ENCODE data around the gene ADGRF3.
A peak's percentile ranks its signal among the peaks of the same experiment; 100 is the strongest.
"Not testable (repeated sequence)": the region's sequence is repeated elsewhere in the genome, so short reads cannot be mapped to it uniquely, and the experiment has no call there.

The ADGRF3 gene

DNA sequence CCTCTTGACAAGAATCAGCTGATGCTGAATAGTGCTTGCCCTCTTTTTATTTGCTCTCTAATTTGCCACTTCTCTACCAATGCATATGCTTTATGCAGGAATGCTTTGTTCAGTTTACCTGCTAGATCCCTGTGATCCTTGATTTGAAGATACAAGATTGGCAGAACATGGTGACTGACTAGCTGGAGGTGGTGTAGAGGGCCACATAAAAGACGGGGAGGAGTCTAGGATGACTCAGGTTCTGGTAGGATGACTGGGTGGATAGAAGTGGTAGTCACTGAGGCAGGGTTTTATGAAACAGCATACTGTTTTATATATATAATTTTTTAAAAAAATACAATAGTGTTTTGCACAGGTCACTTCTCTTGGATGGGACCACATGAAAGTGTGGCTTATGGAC, 6.3 kb upstream of the ADGRF3 start:
- H3K4me3 ChIP-seq (ENCODE audit: low read length): no peak overlapping the region
- no peak for DNase-seq (ENCODE audit: low read depth, low spot score)

DNA sequence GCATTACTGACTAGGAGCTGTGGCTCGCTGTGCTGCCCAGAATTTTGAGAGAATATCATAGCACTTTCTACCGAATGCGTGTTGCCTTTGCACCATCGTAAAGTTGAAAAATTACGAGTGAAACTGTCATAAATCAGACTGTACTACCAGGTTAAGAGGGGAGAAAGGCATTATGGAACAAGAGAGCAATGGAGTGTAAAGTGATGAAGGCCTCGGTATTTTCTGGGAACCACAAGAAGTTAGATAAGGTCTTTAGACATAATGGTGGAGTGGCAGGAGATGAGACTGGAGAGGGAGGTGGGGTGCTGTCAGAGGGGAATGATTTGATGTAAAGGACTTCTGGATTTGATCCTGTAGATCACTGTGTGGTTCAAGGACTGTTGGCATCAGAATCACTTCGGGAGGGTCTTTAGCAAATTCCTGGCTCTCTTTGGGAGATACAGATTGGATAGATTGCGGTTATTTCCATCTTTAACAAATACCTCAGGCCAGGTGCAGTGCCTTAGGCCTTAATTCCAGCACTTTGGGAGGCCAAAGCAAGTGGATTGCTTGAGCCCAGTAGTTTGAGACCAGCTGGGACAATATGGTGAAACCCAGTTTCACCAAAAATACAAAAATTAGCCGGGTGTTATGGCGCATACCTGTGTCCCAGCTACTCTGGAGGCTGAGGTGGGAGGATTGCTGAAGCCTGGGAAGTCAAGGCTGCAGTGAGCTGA, 4.9 kb upstream of the ADGRF3 start:
- no peak overlapping the region for H3K4me3 ChIP-seq (ENCODE audit: low read length)
- DNase-seq (ENCODE audit: low read depth, low spot score): no peak

DNA sequence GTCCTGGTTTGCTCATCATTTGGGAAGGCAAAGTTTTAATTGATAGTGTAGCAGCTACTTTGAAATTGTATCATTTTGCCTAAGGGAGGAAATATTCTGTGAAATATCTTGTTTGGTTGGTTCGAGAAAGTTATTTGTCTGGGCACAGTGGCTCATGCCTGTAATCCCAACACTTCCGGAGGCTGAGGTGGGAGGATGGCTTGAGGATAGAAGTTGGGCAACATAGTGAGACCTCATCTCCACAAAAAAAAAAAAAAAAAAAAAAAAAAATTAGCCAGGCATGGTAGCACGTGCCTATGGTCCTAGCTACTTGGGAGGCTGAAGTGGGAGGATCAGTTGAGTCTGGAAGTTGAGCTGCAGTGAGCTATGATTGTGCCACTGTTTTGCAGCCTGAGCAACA, 3.1 kb upstream of the ADGRF3 start:
- no peak for DNase-seq (ENCODE audit: low read depth, low spot score)
- no peak overlapping the region for H3K4me3 ChIP-seq (ENCODE audit: low read length)

DNA sequence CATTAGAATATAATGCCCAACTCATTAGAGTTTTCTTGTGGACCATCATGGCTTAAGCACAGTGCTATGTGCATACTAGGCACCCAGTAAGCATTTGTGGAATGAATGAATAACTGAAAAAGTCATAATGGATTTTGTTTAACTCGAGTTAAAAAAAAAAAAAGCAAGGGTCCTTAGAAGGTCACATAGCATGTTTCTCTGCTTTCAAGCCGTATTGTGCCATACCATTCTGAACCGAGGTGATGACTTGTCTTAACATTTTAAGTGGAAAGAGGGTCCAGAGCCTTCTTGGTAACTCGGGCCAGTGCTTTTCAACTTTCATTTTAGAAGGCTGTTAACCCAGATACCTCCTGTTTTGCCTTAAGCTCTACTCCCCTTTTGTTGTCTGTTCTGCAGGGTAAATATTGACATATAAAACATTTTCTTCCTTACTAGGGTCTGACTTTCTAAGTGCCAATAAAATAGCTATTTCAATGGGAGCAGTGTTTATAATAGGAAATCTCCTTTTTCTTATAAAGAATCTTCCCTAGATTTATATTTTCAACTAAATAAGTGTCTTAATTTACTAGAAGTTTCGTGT, 787 bp upstream of the ADGRF3 start:
- no peak for DNase-seq (ENCODE audit: low read depth, low spot score)
- peak overlapping the region; percentile 78 for H3K4me3 ChIP-seq (ENCODE audit: low read length)

DNA sequence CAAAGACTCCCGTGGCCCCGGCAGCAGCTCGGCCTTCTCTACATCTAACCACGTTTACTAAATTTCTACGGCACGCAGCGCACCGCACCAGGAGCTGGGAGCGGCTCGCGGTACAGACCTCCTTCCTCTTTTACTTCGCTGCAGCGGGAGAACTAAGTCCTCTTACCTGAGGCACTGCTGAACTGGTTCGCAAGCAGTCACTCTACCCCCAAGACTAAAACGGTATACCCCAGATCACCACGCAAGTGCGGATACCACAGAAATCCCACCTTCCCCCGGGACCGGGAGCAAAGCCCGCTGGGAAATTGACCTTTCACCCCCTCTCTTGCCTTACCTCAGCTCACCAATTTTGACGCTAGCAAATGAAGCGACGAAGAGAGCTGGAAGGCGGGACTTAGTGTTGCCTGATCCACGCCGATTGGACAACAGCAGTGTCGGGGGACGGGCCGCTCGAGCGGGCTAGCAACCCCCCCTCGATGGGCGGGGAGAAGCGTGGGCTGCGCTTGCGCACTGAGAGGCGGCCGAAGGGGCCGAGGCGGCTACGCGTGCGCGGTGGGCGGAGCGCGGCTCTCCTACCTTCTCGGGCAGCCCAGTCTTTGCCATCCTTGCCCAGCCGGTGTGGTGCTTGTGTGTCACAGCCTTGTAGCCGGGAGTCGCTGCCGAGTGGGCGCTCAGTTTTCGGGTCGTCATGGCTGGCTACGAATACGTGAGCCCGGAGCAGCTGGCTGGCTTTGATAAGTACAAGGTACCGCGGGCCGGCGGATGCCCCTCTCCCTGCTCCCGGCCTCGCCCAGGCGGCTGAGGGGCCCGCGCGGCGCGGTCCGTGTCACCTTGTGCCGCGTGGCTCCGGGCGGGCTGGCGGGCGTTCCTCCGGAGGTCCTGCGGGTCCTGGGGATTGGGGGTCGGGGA, 790 bp downstream of the ADGRF3 start, which contains the start of gene SELENOI:
Gene SELENOI, plus strand, starts transcription at position 599 of the 909 bp plus-strand sequence. Its CDS starts 90 bp downstream, at position 689.
- peak; percentile 99 for DNase-seq (ENCODE audit: low read depth, low spot score)
- peak within 1 kb of the TSS; percentile 78 for H3K4me3 ChIP-seq (ENCODE audit: low read length)

DNA sequence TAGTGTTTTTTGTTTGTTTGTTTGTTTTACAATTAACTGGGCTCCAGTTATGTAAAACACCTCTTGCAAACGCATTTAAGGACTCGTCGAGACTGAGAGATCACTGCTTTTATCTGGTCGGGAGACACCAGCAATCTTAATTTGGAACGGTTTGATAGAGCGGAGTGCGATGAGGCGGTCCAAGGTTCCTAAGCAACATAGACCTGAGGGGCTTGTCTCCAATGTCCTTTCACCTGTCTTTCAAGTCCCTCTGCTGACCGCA, 1.4 kb downstream of the ADGRF3 start:
- peak overlapping the region; percentile 78 for H3K4me3 ChIP-seq (ENCODE audit: low read length)
- DNase-seq (ENCODE audit: low read depth, low spot score): no peak

DNA sequence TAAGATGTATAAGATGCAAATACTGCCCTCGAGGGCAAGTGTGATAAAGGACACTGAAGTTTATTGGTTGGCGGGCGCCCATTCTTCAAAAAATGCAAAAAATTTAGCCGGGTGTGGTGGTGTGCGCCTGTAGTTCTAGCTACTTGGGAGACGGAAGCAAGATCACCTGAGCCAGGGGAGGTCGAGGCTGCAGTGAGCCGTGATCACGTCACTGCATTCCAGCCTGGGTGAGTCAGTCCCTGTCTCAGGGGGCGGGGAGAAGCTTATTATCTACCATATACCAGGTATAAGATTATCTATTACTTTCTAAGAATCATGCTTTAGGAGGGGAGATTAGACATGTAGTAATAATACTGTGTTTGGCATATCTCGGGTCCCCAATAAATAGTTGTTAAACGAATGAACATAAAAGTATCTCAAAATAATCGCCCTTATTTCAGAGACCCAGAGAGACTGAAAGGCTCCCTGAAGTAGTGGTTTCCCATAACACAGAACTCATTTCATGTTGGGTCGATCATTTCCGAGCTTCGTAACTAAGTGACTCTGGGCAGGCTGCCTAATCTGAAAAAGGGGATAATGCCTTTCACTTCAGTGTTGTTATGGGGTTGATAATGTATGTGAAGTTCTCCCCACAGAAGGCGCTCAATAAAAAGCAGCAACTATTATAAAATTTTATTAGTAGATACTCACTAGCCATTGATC, 1.9 kb downstream of the ADGRF3 start:
- peak overlapping the region; percentile 78 for H3K4me3 ChIP-seq (ENCODE audit: low read length)
- DNase-seq (ENCODE audit: low read depth, low spot score): no peak

DNA sequence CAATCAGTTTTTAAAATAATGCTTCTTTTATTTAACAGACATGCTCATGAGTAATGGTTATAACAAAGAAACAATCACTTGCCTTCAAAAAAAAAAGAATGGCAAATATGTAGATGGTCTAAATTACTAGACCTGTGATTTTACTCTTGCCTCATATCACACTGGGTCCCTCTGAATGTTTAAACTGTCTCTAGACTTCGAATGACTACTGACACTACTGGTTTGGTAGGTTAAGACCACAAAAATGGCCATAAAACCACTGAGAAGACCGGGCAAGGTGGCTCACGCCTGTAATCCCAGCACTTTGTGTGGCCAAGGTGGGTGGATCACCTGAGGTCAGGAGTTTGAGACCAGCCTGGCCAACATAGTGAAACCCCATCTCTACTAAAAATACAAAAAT, 5.8 kb downstream of the ADGRF3 start:
- no peak overlapping the region for H3K4me3 ChIP-seq (ENCODE audit: low read length)
- DNase-seq (ENCODE audit: low read depth, low spot score): no peak

DNA sequence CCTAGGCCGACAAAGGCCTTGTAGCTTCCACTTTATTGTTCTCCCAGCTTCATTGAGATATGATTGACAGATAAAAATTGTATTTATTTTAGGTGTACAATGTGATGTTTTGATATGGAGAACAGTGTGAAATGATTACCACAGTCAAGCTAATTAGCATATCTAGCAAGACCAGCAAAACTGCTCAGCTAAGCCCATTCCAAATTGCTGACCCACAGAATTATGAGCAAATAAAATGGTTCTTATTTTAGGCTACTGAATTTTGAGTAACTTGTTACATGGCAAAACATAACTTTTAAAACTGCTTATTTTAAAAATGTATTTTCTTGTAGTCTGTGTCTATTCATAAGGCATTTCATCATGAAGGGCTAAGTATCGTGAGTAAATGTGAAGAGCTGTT, 9.3 kb downstream of the ADGRF3 start:
- H3K4me3 ChIP-seq (ENCODE audit: low read length): no peak overlapping the region
- DNase-seq (ENCODE audit: low read depth, low spot score): no peak

DNA sequence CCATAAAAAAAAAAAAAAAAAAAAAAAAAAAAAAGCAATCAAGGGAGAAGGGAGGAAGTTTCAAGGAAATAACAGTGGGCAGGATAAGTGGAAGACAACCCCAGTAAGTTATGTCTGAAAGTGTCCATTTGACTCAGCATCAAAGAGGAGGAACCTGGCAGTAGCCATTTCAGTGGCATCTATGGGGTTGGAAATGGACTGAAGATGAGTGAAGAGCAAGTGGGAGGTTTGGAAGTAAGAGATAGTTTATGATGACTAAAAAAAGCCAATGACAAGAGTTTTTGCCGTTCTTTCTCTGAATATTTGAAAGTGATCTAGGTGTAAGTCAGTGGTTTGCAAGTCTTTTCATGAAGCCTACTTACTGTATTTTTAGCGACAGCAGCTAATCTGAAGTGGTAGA, 9.9 kb downstream of the ADGRF3 start:
- no peak overlapping the region for H3K4me3 ChIP-seq (ENCODE audit: low read length)
- DNase-seq (ENCODE audit: low read depth, low spot score): no peak

DNA sequence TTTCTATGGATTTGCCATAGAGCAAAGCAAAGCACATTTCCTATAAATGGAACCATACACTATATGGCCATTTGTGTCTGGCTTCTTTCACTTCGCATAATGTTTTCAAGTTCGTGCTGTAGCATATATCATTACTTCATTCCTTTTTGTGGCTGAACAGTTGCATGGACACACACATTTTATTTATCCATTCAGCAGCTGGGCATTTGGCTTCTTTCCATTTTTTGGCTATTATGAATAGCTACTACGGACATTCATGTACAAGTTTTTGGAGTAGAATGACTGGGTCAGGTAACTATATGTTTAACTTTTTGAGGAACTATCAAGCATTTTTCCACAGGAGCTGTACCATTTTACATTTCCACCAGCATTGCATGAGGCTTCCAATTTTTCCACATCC, 11.4 kb downstream of the ADGRF3 start:
- no peak for DNase-seq (ENCODE audit: low read depth, low spot score)
- no peak overlapping the region for H3K4me3 ChIP-seq (ENCODE audit: low read length)

DNA sequence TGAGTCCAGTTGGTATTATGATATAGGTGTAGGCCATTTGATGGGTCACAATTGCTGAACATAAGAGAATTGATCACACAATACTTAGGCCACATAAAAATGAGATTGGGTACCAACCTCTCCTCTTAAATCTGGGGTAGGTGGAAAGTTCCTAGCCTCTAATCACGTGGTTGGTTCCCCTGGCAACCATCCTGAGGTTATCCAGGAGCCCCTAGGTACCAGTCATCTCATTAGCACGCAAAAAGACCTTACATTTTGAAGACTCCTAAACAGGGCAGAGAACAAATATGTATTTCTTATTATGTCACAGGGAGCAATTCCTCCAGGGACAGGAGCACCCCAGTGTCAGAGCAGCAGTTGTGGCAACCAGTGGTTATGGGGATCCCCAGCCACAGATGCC, 13.3 kb downstream of the ADGRF3 start:
- no peak overlapping the region for H3K4me3 ChIP-seq (ENCODE audit: low read length)
- no peak for DNase-seq (ENCODE audit: low read depth, low spot score)

DNA sequence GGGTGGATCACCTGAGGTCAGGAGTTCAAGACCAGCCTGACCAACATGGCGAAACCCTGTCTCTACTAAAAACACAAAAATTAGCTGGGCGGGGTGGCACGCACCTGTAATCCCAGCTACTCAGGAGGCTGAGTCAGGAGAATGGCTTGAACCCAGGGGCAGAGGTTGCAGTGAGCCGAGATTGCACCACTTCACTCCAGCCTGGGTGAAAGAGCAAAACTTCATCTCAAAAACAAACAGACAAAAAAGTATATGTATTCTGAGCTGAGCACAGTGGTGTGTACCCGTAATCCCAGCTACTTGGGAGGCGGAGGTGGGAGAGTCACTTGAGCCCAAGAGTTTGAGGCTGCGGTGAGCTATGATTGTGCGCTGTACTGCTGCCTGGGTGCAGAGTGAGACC, 15.3 kb downstream of the ADGRF3 start:
- H3K4me3 ChIP-seq (ENCODE audit: low read length); DNase-seq (ENCODE audit: low read depth, low spot score): not testable (repeated sequence)

DNA sequence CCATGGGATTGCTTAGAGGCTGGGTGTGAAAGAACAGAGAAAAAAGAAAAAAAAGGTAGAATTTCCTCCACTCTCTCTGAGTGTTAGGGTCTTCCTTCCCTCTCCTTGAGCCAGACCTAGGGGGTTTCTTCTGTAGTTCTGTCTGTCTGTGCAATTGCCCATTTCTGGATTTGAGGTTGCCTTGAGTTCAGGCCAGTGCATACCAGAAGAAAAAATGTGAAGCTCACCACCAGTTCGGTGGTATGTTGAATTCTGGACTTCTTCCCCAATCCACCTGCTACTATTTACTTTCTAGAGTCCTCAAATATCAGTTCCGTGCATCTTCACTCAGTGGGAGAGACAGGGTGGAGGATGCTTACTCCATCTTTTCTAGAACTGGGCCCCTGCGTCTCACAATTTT, 16.0 kb downstream of the ADGRF3 start:
- no peak overlapping the region for H3K4me3 ChIP-seq (ENCODE audit: low read length)
- DNase-seq (ENCODE audit: low read depth, low spot score): no peak

DNA sequence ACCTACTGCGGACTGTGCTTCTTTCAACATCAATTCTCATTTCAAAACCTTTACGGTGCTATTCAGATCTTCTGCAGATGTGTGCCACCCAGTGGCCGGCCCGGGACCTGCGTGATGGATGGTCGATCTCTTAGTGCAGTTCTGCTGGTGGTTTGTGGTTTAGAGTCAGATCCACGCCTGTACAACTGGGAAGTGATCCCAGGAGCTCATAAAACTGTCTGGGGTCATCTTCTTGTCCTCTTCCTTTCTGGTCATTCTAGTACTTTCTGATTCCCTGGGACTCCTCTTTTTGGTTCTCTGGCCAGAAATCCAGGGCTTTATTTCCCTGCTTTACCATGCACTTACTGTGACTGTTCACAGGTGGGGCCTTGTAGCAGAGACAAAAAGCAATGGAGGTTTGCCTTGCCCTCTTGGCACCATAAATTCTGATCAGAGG, 16.5 kb downstream of the ADGRF3 start:
- DNase-seq (ENCODE audit: low read depth, low spot score): peak; percentile 74

DNA sequence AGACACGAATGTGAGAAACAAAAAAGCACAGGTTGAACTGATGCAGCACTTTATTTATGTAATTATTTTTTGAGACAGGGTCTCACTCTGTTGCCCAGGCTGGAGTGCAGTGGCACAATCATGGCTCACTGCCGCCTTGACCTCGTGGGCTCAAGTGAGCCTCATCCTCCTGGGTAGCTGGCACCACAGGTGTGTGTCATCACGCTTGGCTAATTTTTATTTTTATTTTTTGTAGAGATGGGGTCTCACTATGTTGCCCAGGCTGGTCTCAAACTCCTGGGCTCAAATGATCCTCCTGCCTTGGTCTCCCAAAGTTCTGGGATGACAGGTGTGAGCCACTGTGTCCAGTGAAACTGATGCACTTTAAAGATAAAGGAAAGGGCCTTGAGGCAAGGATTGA, 17.5 kb downstream of the ADGRF3 start:
- H3K4me3 ChIP-seq (ENCODE audit: low read length); DNase-seq (ENCODE audit: low read depth, low spot score): not testable (repeated sequence)

More for the DNA sequence above, 16.5 kb downstream of the ADGRF3 start:
- H3K4me3 ChIP-seq (ENCODE audit: low read length): no peak overlapping the region

DNA sequence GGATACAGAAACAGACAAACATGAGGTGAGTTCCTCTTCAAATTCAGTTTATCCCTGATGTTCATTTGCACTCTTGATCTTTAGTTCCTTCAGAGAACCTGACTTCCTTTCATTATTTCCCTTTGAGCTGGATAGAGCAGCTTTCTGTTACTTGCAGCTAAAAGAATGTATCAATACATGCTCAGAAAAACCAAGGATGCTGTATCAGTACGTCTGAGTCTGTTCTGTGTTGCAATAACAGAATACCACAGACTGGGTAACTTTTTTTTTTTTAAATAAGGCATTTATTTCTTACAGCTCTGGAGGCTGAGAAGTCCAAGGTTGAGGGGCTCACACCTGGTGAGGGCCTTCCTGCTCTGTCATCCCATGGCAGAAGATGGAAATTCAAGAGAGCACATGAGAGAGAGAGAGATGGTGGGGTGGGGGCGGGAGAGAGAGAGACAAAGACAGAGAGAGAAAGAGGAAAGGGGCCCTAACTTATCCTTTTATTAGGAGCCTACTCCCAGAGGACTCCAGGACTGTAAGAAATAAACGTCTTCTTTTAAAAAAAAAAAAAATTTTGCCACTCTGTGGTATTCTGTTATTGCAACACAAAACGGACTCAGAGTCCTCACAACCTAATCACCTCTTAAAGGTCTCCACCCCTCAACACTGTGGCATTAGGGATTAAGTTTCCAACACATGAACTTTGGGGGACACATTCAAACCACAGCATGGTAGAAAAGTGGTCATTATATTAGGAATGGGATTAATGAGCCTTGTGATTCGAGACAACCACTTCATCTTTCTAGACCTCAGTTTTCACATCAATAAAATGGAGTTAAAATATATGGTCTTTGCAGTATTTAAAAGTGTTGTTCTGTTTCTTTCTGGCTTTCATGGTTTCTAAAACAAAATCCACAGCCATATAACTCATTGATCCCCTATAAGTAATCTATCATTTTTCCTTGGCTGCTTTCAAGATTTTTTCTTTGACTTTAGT, 19.0 kb downstream of the ADGRF3 start:
- no peak for DNase-seq (ENCODE audit: low read depth, low spot score)
- no peak overlapping the region for H3K4me3 ChIP-seq (ENCODE audit: low read length)

DNA sequence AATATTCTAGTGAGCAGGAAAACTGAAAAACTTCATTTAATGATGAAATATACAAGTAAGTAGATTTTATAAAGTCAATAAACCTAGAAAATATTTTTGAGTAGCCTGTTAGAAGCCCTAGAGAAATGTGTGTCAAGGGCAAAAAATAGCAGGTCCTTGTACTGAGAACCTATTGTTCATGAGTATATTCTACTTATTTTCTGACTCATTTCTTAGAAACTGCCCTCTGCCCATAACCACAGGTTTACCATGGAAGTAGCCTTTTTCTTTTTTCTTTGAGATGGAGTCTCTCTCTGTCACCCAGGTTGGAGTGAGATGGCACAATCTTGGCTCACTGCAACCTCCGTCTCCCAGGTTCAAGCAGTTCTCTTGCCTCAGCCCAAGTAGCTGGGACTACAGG, 20.1 kb downstream of the ADGRF3 start:
- DNase-seq (ENCODE audit: low read depth, low spot score): no peak
- H3K4me3 ChIP-seq (ENCODE audit: low read length): no peak overlapping the region

DNA sequence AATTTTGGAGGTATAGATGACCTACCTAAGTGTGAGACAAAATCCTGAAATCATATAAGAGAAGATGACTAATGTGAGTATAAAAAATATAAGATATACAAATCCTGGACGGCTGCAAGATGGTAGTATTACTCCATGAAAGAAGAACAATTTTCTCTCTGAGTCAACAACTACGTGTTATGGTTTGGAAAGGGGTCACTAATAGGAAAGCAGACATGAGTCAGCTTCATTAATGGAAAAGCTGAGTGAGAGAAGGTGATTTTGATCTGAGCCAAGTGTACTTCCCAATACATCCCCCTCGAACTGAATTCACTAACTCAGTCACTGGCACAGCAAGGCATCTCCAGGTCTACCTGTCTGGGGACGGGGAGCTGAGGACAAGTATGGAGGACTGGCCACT, 20.7 kb downstream of the ADGRF3 start:
- DNase-seq (ENCODE audit: low read depth, low spot score): no peak
- H3K4me3 ChIP-seq (ENCODE audit: low read length): no peak overlapping the region
